ENCODE measurements around the gene REV1. TPM values are rescaled to one million over a fixed set of nuclear protein-coding genes. Genes with fewer than 3 reads are reported as not detected.

Gene REV1
- total RNA-seq, 1 experiment from 2014 or later: 34.3 TPM

DNA sequence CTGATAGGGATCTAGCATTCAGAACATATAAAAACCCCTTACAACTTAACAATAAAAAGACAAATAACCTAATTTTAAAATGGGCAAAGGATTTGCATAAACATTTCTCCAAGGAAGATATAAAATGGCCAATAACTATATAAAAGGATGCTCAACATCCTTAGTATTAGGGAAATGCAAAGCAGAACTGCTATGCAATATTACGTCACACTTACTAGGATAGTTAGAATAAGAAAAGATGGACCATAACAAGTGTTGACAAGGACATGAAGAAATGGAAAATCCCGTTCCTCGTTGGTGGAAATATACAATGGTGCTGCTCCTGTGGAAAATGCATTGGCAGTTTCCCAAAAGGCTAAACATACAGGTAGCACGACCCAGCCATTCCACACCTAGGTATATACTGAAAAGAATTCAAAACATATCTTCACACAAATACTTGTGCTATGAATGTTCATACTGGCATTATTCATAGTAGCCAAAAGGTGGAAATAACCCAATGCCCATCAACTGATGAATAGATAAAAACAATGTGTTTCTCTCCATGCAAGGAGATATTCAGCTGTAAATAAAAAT lies 48.2 kb upstream of the REV1 start:
- intact Hi-C loops (cut with micrococcal nuclease): no loop called here
- TF ChIP-seq ZFX (IDR thresholded peaks at IDR 0.05) (no peak), EZH2 (IDR thresholded peaks at IDR 0.05) (no peak), YY1 (IDR thresholded peaks at IDR 0.05; ENCODE audit: extremely low read depth, insufficient replicate concordance, low read depth, low read length) (no peak), TCF7L2 (IDR thresholded peaks at IDR 0.05; ENCODE audit: borderline replicate concordance, extremely low read depth, insufficient read depth, insufficient read length) (no peak), EZH2phosphoT487 (IDR thresholded peaks at IDR 0.05; ENCODE audit: borderline replicate concordance) (no peak), FOSL1 (IDR thresholded peaks at IDR 0.05; ENCODE audit: low read depth) (no peak), SIN3A (IDR thresholded peaks at IDR 0.05; ENCODE audit: low read depth) (no peak), POLR2A (IDR thresholded peaks at IDR 0.05; ENCODE audit: borderline replicate concordance, extremely low read depth, insufficient read depth, insufficient read length) (no peak), SRF (IDR thresholded peaks at IDR 0.05; ENCODE audit: low read depth) (no peak), POLR2AphosphoS5 (IDR thresholded peaks at IDR 0.05; ENCODE audit: low read depth, low read length) (no peak), EGR1 (IDR thresholded peaks at IDR 0.05; ENCODE audit: low read depth) (no peak), ELF1 (IDR thresholded peaks at IDR 0.05; ENCODE audit: borderline replicate concordance, low read depth) (no peak), CBX3 (IDR thresholded peaks at IDR 0.05; ENCODE audit: low read depth) (no peak), CEBPB (IDR thresholded peaks at IDR 0.05; ENCODE audit: low read depth) (no peak)
- TF ChIP-seq, protein P1, sequence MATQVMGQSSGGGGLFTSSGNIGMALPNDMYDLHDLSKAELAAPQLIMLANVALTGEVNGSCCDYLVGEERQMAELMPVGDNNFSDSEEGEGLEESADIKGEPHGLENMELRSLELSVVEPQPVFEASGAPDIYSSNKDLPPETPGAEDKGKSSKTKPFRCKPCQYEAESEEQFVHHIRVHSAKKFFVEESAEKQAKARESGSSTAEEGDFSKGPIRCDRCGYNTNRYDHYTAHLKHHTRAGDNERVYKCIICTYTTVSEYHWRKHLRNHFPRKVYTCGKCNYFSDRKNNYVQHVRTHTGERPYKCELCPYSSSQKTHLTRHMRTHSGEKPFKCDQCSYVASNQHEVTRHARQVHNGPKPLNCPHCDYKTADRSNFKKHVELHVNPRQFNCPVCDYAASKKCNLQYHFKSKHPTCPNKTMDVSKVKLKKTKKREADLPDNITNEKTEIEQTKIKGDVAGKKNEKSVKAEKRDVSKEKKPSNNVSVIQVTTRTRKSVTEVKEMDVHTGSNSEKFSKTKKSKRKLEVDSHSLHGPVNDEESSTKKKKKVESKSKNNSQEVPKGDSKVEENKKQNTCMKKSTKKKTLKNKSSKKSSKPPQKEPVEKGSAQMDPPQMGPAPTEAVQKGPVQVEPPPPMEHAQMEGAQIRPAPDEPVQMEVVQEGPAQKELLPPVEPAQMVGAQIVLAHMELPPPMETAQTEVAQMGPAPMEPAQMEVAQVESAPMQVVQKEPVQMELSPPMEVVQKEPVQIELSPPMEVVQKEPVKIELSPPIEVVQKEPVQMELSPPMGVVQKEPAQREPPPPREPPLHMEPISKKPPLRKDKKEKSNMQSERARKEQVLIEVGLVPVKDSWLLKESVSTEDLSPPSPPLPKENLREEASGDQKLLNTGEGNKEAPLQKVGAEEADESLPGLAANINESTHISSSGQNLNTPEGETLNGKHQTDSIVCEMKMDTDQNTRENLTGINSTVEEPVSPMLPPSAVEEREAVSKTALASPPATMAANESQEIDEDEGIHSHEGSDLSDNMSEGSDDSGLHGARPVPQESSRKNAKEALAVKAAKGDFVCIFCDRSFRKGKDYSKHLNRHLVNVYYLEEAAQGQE (IDR thresholded peaks at IDR 0.05; ENCODE audit: low read depth): no peak
- TF ChIP-seq, protein P2, sequence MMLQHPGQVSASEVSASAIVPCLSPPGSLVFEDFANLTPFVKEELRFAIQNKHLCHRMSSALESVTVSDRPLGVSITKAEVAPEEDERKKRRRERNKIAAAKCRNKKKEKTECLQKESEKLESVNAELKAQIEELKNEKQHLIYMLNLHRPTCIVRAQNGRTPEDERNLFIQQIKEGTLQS (IDR thresholded peaks at IDR 0.05): no peak
- TF ChIP-seq, protein P3, sequence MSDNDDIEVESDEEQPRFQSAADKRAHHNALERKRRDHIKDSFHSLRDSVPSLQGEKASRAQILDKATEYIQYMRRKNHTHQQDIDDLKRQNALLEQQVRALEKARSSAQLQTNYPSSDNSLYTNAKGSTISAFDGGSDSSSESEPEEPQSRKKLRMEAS (IDR thresholded peaks at IDR 0.05): no peak
- TF ChIP-seq, protein P4, sequence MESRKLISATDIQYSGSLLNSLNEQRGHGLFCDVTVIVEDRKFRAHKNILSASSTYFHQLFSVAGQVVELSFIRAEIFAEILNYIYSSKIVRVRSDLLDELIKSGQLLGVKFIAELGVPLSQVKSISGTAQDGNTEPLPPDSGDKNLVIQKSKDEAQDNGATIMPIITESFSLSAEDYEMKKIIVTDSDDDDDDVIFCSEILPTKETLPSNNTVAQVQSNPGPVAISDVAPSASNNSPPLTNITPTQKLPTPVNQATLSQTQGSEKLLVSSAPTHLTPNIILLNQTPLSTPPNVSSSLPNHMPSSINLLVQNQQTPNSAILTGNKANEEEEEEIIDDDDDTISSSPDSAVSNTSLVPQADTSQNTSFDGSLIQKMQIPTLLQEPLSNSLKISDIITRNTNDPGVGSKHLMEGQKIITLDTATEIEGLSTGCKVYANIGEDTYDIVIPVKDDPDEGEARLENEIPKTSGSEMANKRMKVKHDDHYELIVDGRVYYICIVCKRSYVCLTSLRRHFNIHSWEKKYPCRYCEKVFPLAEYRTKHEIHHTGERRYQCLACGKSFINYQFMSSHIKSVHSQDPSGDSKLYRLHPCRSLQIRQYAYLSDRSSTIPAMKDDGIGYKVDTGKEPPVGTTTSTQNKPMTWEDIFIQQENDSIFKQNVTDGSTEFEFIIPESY (IDR thresholded peaks at IDR 0.05; ENCODE audit: extremely low read depth, insufficient replicate concordance, low read length): no peak
- TF ChIP-seq, protein P5, sequence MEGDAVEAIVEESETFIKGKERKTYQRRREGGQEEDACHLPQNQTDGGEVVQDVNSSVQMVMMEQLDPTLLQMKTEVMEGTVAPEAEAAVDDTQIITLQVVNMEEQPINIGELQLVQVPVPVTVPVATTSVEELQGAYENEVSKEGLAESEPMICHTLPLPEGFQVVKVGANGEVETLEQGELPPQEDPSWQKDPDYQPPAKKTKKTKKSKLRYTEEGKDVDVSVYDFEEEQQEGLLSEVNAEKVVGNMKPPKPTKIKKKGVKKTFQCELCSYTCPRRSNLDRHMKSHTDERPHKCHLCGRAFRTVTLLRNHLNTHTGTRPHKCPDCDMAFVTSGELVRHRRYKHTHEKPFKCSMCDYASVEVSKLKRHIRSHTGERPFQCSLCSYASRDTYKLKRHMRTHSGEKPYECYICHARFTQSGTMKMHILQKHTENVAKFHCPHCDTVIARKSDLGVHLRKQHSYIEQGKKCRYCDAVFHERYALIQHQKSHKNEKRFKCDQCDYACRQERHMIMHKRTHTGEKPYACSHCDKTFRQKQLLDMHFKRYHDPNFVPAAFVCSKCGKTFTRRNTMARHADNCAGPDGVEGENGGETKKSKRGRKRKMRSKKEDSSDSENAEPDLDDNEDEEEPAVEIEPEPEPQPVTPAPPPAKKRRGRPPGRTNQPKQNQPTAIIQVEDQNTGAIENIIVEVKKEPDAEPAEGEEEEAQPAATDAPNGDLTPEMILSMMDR (IDR thresholded peaks at IDR 0.05 in 2 of 3, conservative IDR thresholded peaks at IDR 0.05 in 1 of 3; ENCODE audit: borderline replicate concordance in 1 of 3, insufficient read depth in 1 of 3, low read depth in 2 of 3, low read length in 2 of 3): no peak
- ATAC-seq: no peak
- Histone ChIP-seq H3K9ac (ENCODE audit: low read length) (no peak overlapping the region), H2AFZ (ENCODE audit: low read depth, low read length, poor library complexity, severe bottlenecking) (no peak overlapping the region), H3K4me3 (replicated peaks in 1 of 2; ENCODE audit: low read depth in 1 of 2, low read length in 2 of 2) (no peak overlapping the region), H3K9me2 (ENCODE audit: insufficient read depth) (no peaks in the 10 kb centered on the region), H4K20me1 (ENCODE audit: insufficient read depth) (no peaks in the 10 kb centered on the region), H3K9me3 (ENCODE audit: control insufficient read depth in 1 of 2, insufficient read depth in 1 of 2, low read depth in 1 of 2, low read length in 2 of 2) (no peaks in the 10 kb centered on the region), H3K4me1 (ENCODE audit: control insufficient read depth in 1 of 2, insufficient read depth in 2 of 2, low read length in 2 of 2) (no peaks in the 10 kb centered on the region), H3K27me3 (ENCODE audit: insufficient read depth, low read length) (peaks cover 6% of the 10 kb centered on the region; the same call in 1 of the 2 replicates), H3K36me3 (ENCODE audit: control insufficient read depth in 1 of 2, insufficient read depth in 2 of 2, low read length in 2 of 2) (no peaks in the 10 kb centered on the region), H3K27ac (ENCODE audit: low read depth, low read length) (no peak overlapping the region), H3K79me2 (ENCODE audit: insufficient read depth, low read length) (no peaks in the 10 kb centered on the region), H3K4me2 (ENCODE audit: low read length) (no peak overlapping the region)
- RAD21 ChIA-PET (ENCODE audit: low non-redundant PET in 1 of 2, low total read pairs in 2 of 2, uncharacterized antibody in 2 of 2, unreplicated experiment in 2 of 2): no interaction called here
- POLR2A ChIA-PET: no interaction called here
- CTCF ChIA-PET: no interaction called here
- DNase-seq (ENCODE audit: low read depth, low spot score): no peak
- no TSS peak for BruUV-seq (replicated peaks)
